T-helper 17 cell (primary cell): ENCODE measurements around the gene ITFG2. TPM values are rescaled to one million over a fixed set of nuclear protein-coding genes. Genes with fewer than 3 reads are reported as not detected.

Experiments
- ATAC-seq: fragments of 150-1000 bp; cut with Tn5 transposase; 2 replicates; pipeline ENCODE4 v1.10.0; 2021; ENCODE audit warnings: mild to moderate bottlenecking, moderate library complexity
- DNase-seq, 3 donors: peaks; one replicate each; pipeline versions ENCODE4 v3.0.0 to v3.0.0-alpha.2; 2020 to 2021
- H3K9me3 ChIP-seq: one replicate; pipeline ENCODE4 v1.7.0; 2013; ENCODE audit warnings: low read length, mild to moderate bottlenecking; ENCODE audit not compliant: control insufficient read depth, poor library complexity, severe bottlenecking
- H3K27ac Mint-ChIP-seq: one replicate; pipeline ENCODE4 v1.8.0; 2022; ENCODE audit warnings: mild to moderate bottlenecking, moderate library complexity, mixed read lengths
- H3K27me3 Mint-ChIP-seq: one replicate; pipeline ENCODE4 v1.8.0; 2022; ENCODE audit warnings: mixed read lengths
- H3K36me3 Mint-ChIP-seq: one replicate; pipeline ENCODE4 v1.8.0; 2022; ENCODE audit warnings: low read depth, mixed read lengths
- H3K4me1 Mint-ChIP-seq: one replicate; pipeline ENCODE4 v1.8.0; 2022; ENCODE audit warnings: mild to moderate bottlenecking, mixed read lengths
- H3K4me3 Mint-ChIP-seq: one replicate; pipeline ENCODE4 v1.8.0; 2022; ENCODE audit warnings: mild to moderate bottlenecking, moderate library complexity, mixed read lengths
- total RNA-seq, 4 donors: library from RNA in 2 of 4; stranded (reverse) in 2 of 4; gene quantifications; one replicate each; pipeline ENCODE4 v1.2.3 and lab custom pipeline; 2022 to 2026

Gene ITFG2
- total RNA-seq, 2 donors from 2014 or later: 63.1 to 63.9 TPM

- H3K4me3 Mint-ChIP-seq: no peak overlapping the region
- no peaks in the 10 kb centered on the region for H3K27me3 Mint-ChIP-seq
- H3K9me3 ChIP-seq: no peaks in the 10 kb centered on the region
- H3K4me1 Mint-ChIP-seq: peaks cover 2% of the 10 kb centered on the region
- H3K36me3 Mint-ChIP-seq: peaks cover 7% of the 10 kb centered on the region
- H3K27ac Mint-ChIP-seq: no peak overlapping the region
- DNase-seq (no peak), ATAC-seq (no peak)
Measured at GRCh38 chr12:2826036-2826435, 13.6 kb downstream of the ITFG2 start.

GRCh38 chr12:2826721-2827515 lies 14.4 kb downstream of the ITFG2 start:
- Mint-ChIP-seq H3K4me3 (no peak overlapping the region), H3K36me3 (peaks cover 12% of the 10 kb centered on the region), H3K27me3 (no peaks in the 10 kb centered on the region), H3K4me1 (peaks cover 4% of the 10 kb centered on the region), H3K27ac (no peak overlapping the region)
- no peaks in the 10 kb centered on the region for H3K9me3 ChIP-seq
- DNase-seq: no peak
- no peak for ATAC-seq

GRCh38 chr12:2829275-2829674 lies 16.8 kb downstream of the ITFG2 start:
- no peak overlapping the region for H3K27ac Mint-ChIP-seq
- H3K9me3 ChIP-seq: no peaks in the 10 kb centered on the region
- no peak for DNase-seq
- no peak for ATAC-seq
- H3K27me3 Mint-ChIP-seq: peaks cover 5% of the 10 kb centered on the region
- no peak overlapping the region for H3K4me3 Mint-ChIP-seq
- peaks cover 12% of the 10 kb centered on the region for H3K36me3 Mint-ChIP-seq
- peaks cover 10% of the 10 kb centered on the region for H3K4me1 Mint-ChIP-seq

GRCh38 chr12:2832550-2833127 lies 20.2 kb downstream of the ITFG2 start:
- H3K27ac Mint-ChIP-seq: peak overlapping the region; percentile 54
- DNase-seq (no peak), ATAC-seq (no peak)
- no peaks in the 10 kb centered on the region for H3K9me3 ChIP-seq
- peaks cover 8% of the 10 kb centered on the region for H3K36me3 Mint-ChIP-seq
- no peak overlapping the region for H3K4me3 Mint-ChIP-seq
- H3K27me3 Mint-ChIP-seq: peaks cover 6% of the 10 kb centered on the region
- peaks cover 15% of the 10 kb centered on the region for H3K4me1 Mint-ChIP-seq

- H3K36me3 Mint-ChIP-seq: peaks cover 8% of the 10 kb centered on the region
- ATAC-seq (no peak), DNase-seq (no peak)
- peaks cover 15% of the 10 kb centered on the region for H3K4me1 Mint-ChIP-seq
- H3K27me3 Mint-ChIP-seq: peaks cover 6% of the 10 kb centered on the region
- H3K27ac Mint-ChIP-seq: peak overlapping the region; percentile 41
- H3K4me3 Mint-ChIP-seq: no peak overlapping the region
- H3K9me3 ChIP-seq: no peaks in the 10 kb centered on the region
Measured at GRCh38 chr12:2833327-2833726, 20.9 kb downstream of the ITFG2 start.

GRCh38 chr12:2833810-2834209 lies 21.3 kb downstream of the ITFG2 start:
- peaks cover 6% of the 10 kb centered on the region for H3K27me3 Mint-ChIP-seq
- H3K36me3 Mint-ChIP-seq: peaks cover 7% of the 10 kb centered on the region
- H3K4me3 Mint-ChIP-seq: no peak overlapping the region
- H3K4me1 Mint-ChIP-seq: peaks cover 15% of the 10 kb centered on the region
- H3K27ac Mint-ChIP-seq: peak overlapping the region; percentile 41
- no peaks in the 10 kb centered on the region for H3K9me3 ChIP-seq
- ATAC-seq: no peak
- no peak for DNase-seq

- DNase-seq (no peak), ATAC-seq (no peak)
- peaks cover 15% of the 10 kb centered on the region for H3K4me1 Mint-ChIP-seq
- peaks cover 6% of the 10 kb centered on the region for H3K27me3 Mint-ChIP-seq
- H3K9me3 ChIP-seq: no peaks in the 10 kb centered on the region
- H3K36me3 Mint-ChIP-seq: peaks cover 9% of the 10 kb centered on the region
- peak within 1 kb of the TSS; percentile 53 for H3K4me3 Mint-ChIP-seq
- H3K27ac Mint-ChIP-seq: peak within 1 kb of the TSS; percentile 41
Measured at GRCh38 chr12:2834581-2835491, 22.4 kb downstream of the ITFG2 start, which contains the start of gene NRIP2. TSS of gene NRIP2 (minus strand) at chr12:2835035. CDS start at chr12:2834983, 52 bp downstream.

- H3K27me3 Mint-ChIP-seq: peaks cover 6% of the 10 kb centered on the region
- peaks cover 14% of the 10 kb centered on the region for H3K4me1 Mint-ChIP-seq
- H3K4me3 Mint-ChIP-seq: no peak overlapping the region
- DNase-seq (no peak), ATAC-seq (no peak)
- no peaks in the 10 kb centered on the region for H3K9me3 ChIP-seq
- peaks cover 10% of the 10 kb centered on the region for H3K36me3 Mint-ChIP-seq
- no peak overlapping the region for H3K27ac Mint-ChIP-seq
Measured at GRCh38 chr12:2835691-2836403, 23.4 kb downstream of the ITFG2 start.

- H3K4me1 Mint-ChIP-seq: peaks cover 14% of the 10 kb centered on the region
- H3K36me3 Mint-ChIP-seq: peaks cover 9% of the 10 kb centered on the region
Measured at GRCh38 chr12:2836574-2836973, 24.1 kb downstream of the ITFG2 start.

GRCh38 chr12:2841056-2841650 lies 28.7 kb downstream of the ITFG2 start:
- Mint-ChIP-seq H3K36me3 (peaks cover 8% of the 10 kb centered on the region), H3K27me3 (no peaks in the 10 kb centered on the region)

More at GRCh38 chr12:2836574-2836973, 24.1 kb downstream of the ITFG2 start:
- Mint-ChIP-seq H3K27me3 (peaks cover 6% of the 10 kb centered on the region), H3K27ac (no peak overlapping the region), H3K4me3 (no peak overlapping the region)
- H3K9me3 ChIP-seq: no peaks in the 10 kb centered on the region
- DNase-seq (no peak), ATAC-seq (no peak)

GRCh38 chr12:2842948-2843347 lies 30.5 kb downstream of the ITFG2 start:
- Mint-ChIP-seq H3K4me3 (no peak overlapping the region), H3K4me1 (peaks cover 6% of the 10 kb centered on the region), H3K27me3 (no peaks in the 10 kb centered on the region), H3K27ac (no peak overlapping the region), H3K36me3 (peaks cover 12% of the 10 kb centered on the region)
- DNase-seq (no peak), ATAC-seq (no peak)
- no peaks in the 10 kb centered on the region for H3K9me3 ChIP-seq

More at GRCh38 chr12:2841056-2841650, 28.7 kb downstream of the ITFG2 start:
- H3K9me3 ChIP-seq: no peaks in the 10 kb centered on the region
- Mint-ChIP-seq H3K27ac (no peak overlapping the region), H3K4me1 (peaks cover 6% of the 10 kb centered on the region), H3K4me3 (no peak overlapping the region)
- DNase-seq (no peak), ATAC-seq (no peak)

- Mint-ChIP-seq H3K36me3 (peaks cover 8% of the 10 kb centered on the region), H3K4me1 (peaks cover 6% of the 10 kb centered on the region), H3K4me3 (no peak overlapping the region), H3K27me3 (no peaks in the 10 kb centered on the region), H3K27ac (no peak overlapping the region)
- ATAC-seq: no peak
- no peaks in the 10 kb centered on the region for H3K9me3 ChIP-seq
- DNase-seq: no peak
Measured at GRCh38 chr12:2844786-2845185, 32.3 kb downstream of the ITFG2 start.
